ENCODE measurements around the gene LRBA.

DNA sequence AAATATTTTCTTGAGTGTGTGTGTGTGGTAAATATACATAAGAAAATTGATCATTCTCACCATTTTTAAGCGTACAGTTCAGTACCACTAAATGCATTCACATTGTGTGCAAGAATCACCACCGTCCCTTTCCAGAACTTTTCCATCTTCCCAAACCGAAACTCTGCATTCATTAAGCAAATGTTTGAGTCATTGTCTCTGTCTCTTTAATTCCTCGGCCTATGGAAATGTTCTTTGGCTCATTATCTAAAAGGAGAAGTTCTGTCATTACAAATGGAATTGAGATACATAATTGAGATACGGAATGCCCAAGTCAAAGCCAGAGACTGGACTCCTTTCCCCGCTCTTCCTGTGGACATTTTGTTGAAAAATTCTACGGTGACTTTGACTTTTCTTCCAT is 767.9 kb downstream of the LRBA start:
- TF ChIP-seq, protein P1, sequence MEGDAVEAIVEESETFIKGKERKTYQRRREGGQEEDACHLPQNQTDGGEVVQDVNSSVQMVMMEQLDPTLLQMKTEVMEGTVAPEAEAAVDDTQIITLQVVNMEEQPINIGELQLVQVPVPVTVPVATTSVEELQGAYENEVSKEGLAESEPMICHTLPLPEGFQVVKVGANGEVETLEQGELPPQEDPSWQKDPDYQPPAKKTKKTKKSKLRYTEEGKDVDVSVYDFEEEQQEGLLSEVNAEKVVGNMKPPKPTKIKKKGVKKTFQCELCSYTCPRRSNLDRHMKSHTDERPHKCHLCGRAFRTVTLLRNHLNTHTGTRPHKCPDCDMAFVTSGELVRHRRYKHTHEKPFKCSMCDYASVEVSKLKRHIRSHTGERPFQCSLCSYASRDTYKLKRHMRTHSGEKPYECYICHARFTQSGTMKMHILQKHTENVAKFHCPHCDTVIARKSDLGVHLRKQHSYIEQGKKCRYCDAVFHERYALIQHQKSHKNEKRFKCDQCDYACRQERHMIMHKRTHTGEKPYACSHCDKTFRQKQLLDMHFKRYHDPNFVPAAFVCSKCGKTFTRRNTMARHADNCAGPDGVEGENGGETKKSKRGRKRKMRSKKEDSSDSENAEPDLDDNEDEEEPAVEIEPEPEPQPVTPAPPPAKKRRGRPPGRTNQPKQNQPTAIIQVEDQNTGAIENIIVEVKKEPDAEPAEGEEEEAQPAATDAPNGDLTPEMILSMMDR (IDR thresholded peaks at IDR 0.05; ENCODE audit: low read depth, low read length, poor library complexity, severe bottlenecking) = no peak
- no peak for TF ChIP-seq EZH2phosphoT487 (IDR thresholded peaks at IDR 0.05; ENCODE audit: borderline replicate concordance, low read length)
